Fibroblast of mammary gland (primary cell): ENCODE results near the gene PRKCH.
A peak's percentile ranks its signal among the peaks of the same experiment; 100 is the strongest.

Source experiments
- DNase-seq: peaks from one replicate; pipeline ENCODE4 v3.0.0-alpha.2; 2010; ENCODE audit warnings: low read depth
- H3K4me3 ChIP-seq: 2 replicates; pipeline ENCODE4 v1.5.1; 2011; ENCODE audit warnings: low read depth, mild to moderate bottlenecking, low read length, moderate library complexity; ENCODE audit not compliant: control insufficient read depth
- TF ChIP-seq, protein P1 (sequence below): conservative IDR thresholded peaks from 2 replicates; pipeline ENCODE4 v1.5.1; 2011; ENCODE audit warnings: low read depth, low read length, inconsistent platforms; ENCODE audit not compliant: control insufficient read depth, insufficient read depth

The PRKCH gene

DNA sequence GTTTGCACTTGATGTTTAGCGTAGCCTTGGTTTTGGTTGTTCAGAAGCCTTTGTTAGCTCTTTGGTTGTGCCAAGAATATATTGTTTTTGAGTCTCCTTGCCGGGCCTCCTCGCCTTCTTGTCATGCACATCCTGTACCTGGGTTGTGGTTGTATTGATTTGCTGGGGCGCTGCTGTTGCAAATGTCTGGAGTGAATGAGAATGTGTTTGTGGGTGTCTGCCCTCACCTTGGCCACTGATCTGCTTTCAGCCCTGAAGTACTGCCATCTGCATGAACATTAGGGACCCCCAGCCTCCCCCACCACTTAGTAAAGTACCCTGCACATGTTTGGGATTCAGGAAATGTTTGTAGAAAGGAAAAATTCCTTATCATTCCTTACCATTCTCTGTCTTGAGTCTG, 16.5 kb downstream of the PRKCH start:
- TF ChIP-seq, protein P1, sequence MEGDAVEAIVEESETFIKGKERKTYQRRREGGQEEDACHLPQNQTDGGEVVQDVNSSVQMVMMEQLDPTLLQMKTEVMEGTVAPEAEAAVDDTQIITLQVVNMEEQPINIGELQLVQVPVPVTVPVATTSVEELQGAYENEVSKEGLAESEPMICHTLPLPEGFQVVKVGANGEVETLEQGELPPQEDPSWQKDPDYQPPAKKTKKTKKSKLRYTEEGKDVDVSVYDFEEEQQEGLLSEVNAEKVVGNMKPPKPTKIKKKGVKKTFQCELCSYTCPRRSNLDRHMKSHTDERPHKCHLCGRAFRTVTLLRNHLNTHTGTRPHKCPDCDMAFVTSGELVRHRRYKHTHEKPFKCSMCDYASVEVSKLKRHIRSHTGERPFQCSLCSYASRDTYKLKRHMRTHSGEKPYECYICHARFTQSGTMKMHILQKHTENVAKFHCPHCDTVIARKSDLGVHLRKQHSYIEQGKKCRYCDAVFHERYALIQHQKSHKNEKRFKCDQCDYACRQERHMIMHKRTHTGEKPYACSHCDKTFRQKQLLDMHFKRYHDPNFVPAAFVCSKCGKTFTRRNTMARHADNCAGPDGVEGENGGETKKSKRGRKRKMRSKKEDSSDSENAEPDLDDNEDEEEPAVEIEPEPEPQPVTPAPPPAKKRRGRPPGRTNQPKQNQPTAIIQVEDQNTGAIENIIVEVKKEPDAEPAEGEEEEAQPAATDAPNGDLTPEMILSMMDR = no peak
- no peak overlapping the region for H3K4me3 ChIP-seq
- DNase-seq = no peak

DNA sequence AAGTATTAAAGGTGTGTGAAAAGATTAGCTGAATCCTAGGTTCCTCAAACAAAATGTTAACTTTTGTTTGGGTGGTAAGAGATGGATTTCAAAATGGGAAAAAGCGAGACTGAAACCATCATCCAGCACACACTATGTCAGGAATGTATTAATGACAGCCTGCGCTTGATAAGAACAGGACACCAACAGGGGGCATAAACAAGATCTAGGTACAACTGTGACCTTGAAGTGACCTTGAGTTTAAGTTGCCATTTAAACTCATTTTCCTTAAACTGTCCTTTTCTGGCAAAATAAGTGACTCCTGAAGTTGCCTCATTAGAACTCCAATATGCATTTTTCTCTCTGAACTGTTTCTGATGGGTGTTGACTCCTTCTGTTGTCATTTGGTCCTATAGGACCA, 17.1 kb downstream of the PRKCH start:
- no peak for DNase-seq
- no peak overlapping the region for H3K4me3 ChIP-seq
- TF ChIP-seq, protein P1 = no peak

DNA sequence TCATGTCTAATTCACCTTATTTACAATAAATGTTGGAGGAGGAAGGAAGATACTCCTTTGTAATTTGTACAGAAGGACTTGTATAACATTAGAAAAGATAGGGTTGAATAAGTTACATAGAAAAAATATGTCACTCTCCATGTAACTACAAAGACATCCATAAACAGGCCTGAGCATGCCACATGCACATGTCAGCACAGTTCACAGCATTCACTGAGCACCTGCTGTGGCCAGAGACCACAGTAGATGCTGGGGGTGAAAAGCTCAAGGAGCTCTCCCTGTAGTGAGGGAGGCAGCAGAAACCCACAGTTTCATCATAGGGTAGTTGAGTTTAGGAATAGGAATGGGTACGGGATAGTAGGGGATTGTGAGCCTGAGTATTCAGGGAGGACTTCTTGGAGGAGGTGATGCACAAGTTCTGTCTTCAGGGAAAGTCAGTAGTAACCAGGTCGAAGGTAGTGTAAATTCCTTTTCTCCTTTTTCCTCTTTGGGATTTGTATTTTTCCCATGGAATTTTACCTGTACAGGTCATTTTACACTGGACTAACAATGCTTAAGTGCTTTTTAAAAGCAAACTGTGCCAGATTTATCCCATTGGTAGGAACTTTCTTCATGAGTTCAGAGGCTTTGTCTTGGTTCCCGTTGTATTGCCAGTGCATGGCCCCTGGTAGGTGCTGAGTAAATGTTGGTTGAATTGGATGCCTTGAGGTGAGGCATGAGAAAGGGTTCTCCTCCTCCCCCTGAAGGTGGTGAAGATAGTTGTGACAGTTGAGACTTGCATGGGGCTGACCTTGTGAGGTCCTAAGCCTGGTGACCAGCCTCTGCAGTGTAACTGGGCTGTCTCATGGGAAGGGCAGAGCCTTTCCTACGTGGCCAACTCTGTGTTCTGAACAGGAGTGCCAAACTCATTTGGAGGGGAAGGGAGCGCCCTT, 20.2 kb downstream of the PRKCH start:
- TF ChIP-seq, protein P1 = no peak
- DNase-seq = no peak
- H3K4me3 ChIP-seq = no peak overlapping the region

DNA sequence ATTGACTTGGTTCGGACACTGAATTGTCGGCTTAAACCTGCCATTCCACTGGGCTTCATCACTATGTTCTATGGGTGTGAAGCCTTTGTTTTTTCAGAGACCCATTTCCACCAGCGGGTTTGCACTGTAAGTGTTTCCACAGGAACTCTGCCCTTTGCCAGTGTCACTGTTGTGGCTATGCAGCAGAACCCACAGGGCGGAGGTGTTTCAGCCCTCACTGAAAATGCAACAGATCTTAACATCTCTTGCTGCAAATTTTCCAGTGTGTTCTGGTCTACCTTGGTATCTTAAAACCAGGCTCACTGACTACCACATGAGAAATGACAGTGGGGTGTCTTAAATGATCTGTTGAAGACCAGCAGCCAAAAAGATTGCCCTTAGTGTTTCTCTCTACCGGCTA, 21.1 kb downstream of the PRKCH start:
- H3K4me3 ChIP-seq = no peak overlapping the region
- no peak for DNase-seq
- TF ChIP-seq, protein P1 = no peak

DNA sequence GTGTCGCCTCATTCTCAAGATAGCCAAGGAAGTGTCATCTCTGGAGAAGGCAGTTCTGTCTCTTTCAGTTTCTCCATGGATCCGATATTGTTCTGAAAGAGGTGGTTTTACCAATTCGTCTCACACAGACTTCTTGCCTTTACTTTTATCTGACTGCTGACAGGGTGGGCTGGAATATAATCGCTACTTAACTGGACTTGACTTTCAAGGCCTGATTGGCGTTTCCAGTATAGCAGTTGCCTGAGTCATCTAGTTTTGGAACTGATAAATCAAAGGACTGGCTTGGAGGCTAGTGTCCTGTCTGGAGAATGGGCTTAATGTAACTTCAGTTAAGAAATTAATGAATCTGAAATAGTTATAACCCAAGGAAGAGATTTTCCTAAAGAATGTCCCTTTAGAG, 21.6 kb downstream of the PRKCH start:
- DNase-seq = no peak
- H3K4me3 ChIP-seq = no peak overlapping the region
- TF ChIP-seq, protein P1 = no peak

DNA sequence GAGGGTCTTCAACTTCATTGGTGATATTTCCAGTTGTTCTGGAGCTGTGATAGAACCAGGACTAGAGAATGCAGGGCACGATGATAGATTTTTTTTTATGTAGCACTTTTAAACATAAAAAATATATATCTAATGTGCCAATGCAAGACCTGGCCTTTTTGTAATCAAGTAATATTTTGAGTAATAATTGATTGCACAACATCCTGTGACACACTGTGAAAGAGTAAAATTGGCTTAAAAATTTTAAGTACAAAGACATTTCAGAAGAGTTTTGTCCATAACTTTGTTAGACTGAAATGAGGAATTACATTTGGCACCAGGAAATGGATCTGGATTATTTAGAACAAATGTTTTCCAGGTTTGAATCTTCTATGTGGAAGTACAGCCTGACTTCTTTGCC, 22.1 kb downstream of the PRKCH start:
- TF ChIP-seq, protein P1 = no peak
- DNase-seq = peak; percentile 25
- H3K4me3 ChIP-seq = no peak overlapping the region
